Endothelial cell of umbilical vein (primary cell): Measurements from ENCODE around the gene TDRD9. TPM values are rescaled to one million over a fixed set of nuclear protein-coding genes. Genes with fewer than 3 reads are reported as not detected.

Experiments
- BruUV-seq: library from RNA; stranded (reverse); fragments of 400-500 nt; replicated peaks from 2 replicates; lab custom pipeline; 2021; lab: Mats Ljungman, UMichigan
- CTCF ChIA-PET: fragments of 300-600, 350-600 bp; sonication (Branson Sonifier 250); formaldehyde crosslinking; loops from one replicate; lab custom pipeline; 2021; ENCODE audit warnings: antibody characterized with exemption, inconsistent platforms; lab: Charles Lee
- POLR2A ChIA-PET: fragments of 300-600, 350-600 bp; sonication (Branson Sonifier 250); formaldehyde crosslinking; loops from one replicate; lab custom pipeline; 2021; ENCODE audit warnings: antibody characterized with exemption, inconsistent platforms; lab: Charles Lee
- DNase-seq: peaks from one replicate; pipeline ENCODE4 v3.0.0-alpha.2; 2011; ENCODE audit warnings: low read depth, low spot score
- FAIRE-seq: peaks from 2 replicates; lab custom pipeline; 2011; peaks lifted over from hg19 to GRCh38; lab: Jason Lieb, UNC
- H2AFZ ChIP-seq: 2 replicates; pipeline ENCODE4 v1.6.0; 2012; ENCODE audit warnings: low read depth, low read length, control low read depth, inconsistent platforms
- H3K27ac ChIP-seq: 2 replicates; pipeline ENCODE4 v1.5.1; 2011; ENCODE audit warnings: low read depth, mild to moderate bottlenecking, control low read depth, low read length, moderate library complexity; ENCODE audit not compliant: insufficient read depth
- H3K27me3 ChIP-seq, 2 experiments: 2 replicates each; pipeline versions ENCODE4 v1.6.0 to v1.6.1; 2011; ENCODE audit warnings: low read length in 2 of 2, mixed read lengths in 1 of 2; ENCODE audit not compliant: control insufficient read depth in 2 of 2, insufficient read depth in 2 of 2
- H3K36me3 ChIP-seq, 2 experiments: 2 replicates in 1 of 2; 3 replicates in 1 of 2; pipeline ENCODE4 v1.5.1; 2011; ENCODE audit warnings: low read length in 2 of 2, mild to moderate bottlenecking in 1 of 2, moderate library complexity in 1 of 2; ENCODE audit not compliant: control insufficient read depth in 2 of 2, insufficient read depth in 2 of 2; ENCODE audit errors: extremely low read depth in 1 of 2
- H3K4me1 ChIP-seq: 3 replicates; pipeline ENCODE4 v1.5.1; 2011; ENCODE audit warnings: mild to moderate bottlenecking, low read length; ENCODE audit not compliant: control insufficient read depth, insufficient read depth; ENCODE audit errors: extremely low read depth
- H3K4me2 ChIP-seq: 2 replicates; pipeline ENCODE4 v1.6.1; 2011; ENCODE audit warnings: low read length, control low read depth, mixed read lengths; ENCODE audit not compliant: insufficient read depth
- H3K4me3 ChIP-seq, 3 experiments: fragments of 200-600 bp in 1 of 3; sonication (generic), shearing (Covaris generic) in 1 of 3; replicated peaks in 1 of 3; 2 replicates each; pipeline ENCODE4 v1.5.1; 2011 to 2016; ENCODE audit warnings: control low read depth in 3 of 3, low read length in 3 of 3, mild to moderate bottlenecking in 2 of 3, inconsistent platforms in 1 of 3, low read depth in 1 of 3, moderate library complexity in 1 of 3; ENCODE audit not compliant: insufficient read depth in 1 of 3
- H3K79me2 ChIP-seq: 2 replicates; pipeline ENCODE4 v1.6.0; 2012; ENCODE audit warnings: low read length, inconsistent platforms; ENCODE audit not compliant: control insufficient read depth, insufficient read depth
- H3K9ac ChIP-seq: replicated peaks from 2 replicates; pipeline ENCODE3; 2011; ENCODE audit warnings: low read length, control low read depth; ENCODE audit not compliant: insufficient read depth; ENCODE audit errors: extremely low read depth
- H3K9me1 ChIP-seq: replicated peaks from 3 replicates; pipeline ENCODE4 v1.6.0; 2011; ENCODE audit warnings: mild to moderate bottlenecking, low read length; ENCODE audit not compliant: control insufficient read depth, insufficient read depth; ENCODE audit errors: extremely low read depth
- H3K9me3 ChIP-seq: replicated peaks from 2 replicates; pipeline ENCODE4 v1.5.1; 2012; ENCODE audit warnings: low read length, inconsistent platforms; ENCODE audit not compliant: control insufficient read depth, insufficient read depth
- H4K20me1 ChIP-seq: replicated peaks from 2 replicates; pipeline ENCODE3; 2011; ENCODE audit warnings: mild to moderate bottlenecking, low read length; ENCODE audit not compliant: control insufficient read depth, insufficient read depth; ENCODE audit errors: extremely low read depth
- FOS ChIP-seq: IDR thresholded peaks from 2 replicates; pipeline ENCODE4 v1.6.1; 2011; ENCODE audit warnings: mild to moderate bottlenecking, low read length, moderate library complexity, borderline replicate concordance; ENCODE audit not compliant: insufficient read depth
- JUN ChIP-seq: IDR thresholded peaks from 2 replicates; pipeline ENCODE4 v1.6.1; 2011; ENCODE audit warnings: borderline replicate concordance, low read depth; ENCODE audit not compliant: insufficient read length, insufficient read depth
- MYC ChIP-seq: IDR thresholded peaks from one replicate; pipeline ENCODE4 v1.6.1; 2011; ENCODE audit warnings: mild to moderate bottlenecking, low read depth, low read length
- POLR2A ChIP-seq: IDR thresholded peaks from 2 replicates; pipeline ENCODE4 v1.6.1; 2012; ENCODE audit warnings: low read depth, mild to moderate bottlenecking, control low read depth, low read length
- POLR2AphosphoS5 ChIP-seq: IDR thresholded peaks from 2 replicates; pipeline ENCODE4 v1.6.1; 2012; ENCODE audit warnings: low read depth, mild to moderate bottlenecking, control low read depth, low read length, moderate library complexity; ENCODE audit not compliant: insufficient read depth
- dilution Hi-C: fragments of 300-500 bp; cut with MboI; formaldehyde crosslinking; loops from one replicate; pipeline ENCODE4 v1.15.0; 2019; ENCODE audit warnings: low sequenced_read_pairs; ENCODE audit not compliant: extremely low pct_ligation_motif_present
- intact Hi-C: fragments of 100-400 bp; cut with micrococcal nuclease; formaldehyde crosslinking; loops from one replicate; pipeline ENCODE4 v1.10.0; 2022
- polyA plus RNA-seq, 4 experiments: library from polyadenylated mRNA; depleted of rRNA in 3 of 4; stranded (reverse) in 3 of 4; unstranded in 1 of 4; fragments of >200 nt; gene quantifications; 2 replicates each; pipeline versions ENCODE4 v1.2.1 to v1.2.3, GENCODE V29; 2011 to 2012; ENCODE audit warnings: missing spikeins in 1 of 4
- total RNA-seq: library from RNA; stranded (reverse); gene quantifications from 2 replicates; pipeline ENCODE4 v1.2.3, GENCODE V29; 2021
- TF ChIP-seq, protein P1 (sequence below), 2 donors: IDR thresholded peaks; 1 replicate in 1 of 2; 2 replicates in 1 of 2; pipeline ENCODE4 v1.5.1; 2011; ENCODE audit warnings: low read length in 2 of 2, mild to moderate bottlenecking in 2 of 2, moderate library complexity in 2 of 2, control low read depth in 1 of 2, inconsistent platforms in 1 of 2, low read depth in 1 of 2; ENCODE audit not compliant: insufficient read depth in 1 of 2; ENCODE audit errors: extremely low read depth in 1 of 2
- TF ChIP-seq, protein P2 (sequence below): IDR thresholded peaks from 2 replicates; pipeline ENCODE4 v1.6.1; 2011; ENCODE audit not compliant: insufficient read depth, insufficient read length

The TDRD9 gene
- total and polyA plus RNA-seq, 2 donors (not counting 3 experiments of a cell fraction or from before 2014, with no cell fraction given): 0.52 to 1.4 TPM

DNA sequence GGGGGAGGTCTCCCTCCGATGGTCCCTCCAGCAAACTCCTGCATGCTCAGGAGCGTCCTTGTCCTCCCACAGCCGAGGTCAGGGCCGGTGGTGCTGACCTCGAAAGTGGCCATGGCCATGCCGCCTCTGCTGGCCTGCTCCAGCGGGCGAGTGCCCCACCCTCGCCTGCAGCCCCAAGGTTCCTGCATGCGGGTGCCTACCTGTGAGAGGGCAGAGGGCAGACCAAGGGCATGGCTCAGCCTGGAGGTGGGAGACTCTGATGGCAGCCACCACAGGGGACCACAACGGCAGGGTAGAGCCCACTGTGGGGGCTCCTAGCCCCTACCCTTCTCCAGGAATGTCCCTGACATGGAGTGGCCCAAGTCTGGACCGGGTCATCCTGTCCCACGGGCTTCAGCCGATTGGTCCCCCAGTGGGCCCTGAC lies 42.7 kb upstream of the TDRD9 start:
- intact Hi-C loops: no loop called here
- Histone ChIP-seq H3K9me1 (no peaks in the 10 kb centered on the region), H4K20me1 (no peaks in the 10 kb centered on the region), H3K4me1 (peaks cover 18% of the 10 kb centered on the region), H3K36me3 (no peaks in the 10 kb centered on the region), H3K27me3 (no peaks in the 10 kb centered on the region), H3K4me3 (no peak overlapping the region), H3K9me3 (no peaks in the 10 kb centered on the region), H2AFZ (no peak overlapping the region), H3K9ac (no peak overlapping the region), H3K4me2 (no peak overlapping the region), H3K27ac (no peak overlapping the region), H3K79me2 (no peaks in the 10 kb centered on the region)
- FAIRE-seq: no peak
- no peak for TF ChIP-seq FOS
- TF ChIP-seq, protein P1, sequence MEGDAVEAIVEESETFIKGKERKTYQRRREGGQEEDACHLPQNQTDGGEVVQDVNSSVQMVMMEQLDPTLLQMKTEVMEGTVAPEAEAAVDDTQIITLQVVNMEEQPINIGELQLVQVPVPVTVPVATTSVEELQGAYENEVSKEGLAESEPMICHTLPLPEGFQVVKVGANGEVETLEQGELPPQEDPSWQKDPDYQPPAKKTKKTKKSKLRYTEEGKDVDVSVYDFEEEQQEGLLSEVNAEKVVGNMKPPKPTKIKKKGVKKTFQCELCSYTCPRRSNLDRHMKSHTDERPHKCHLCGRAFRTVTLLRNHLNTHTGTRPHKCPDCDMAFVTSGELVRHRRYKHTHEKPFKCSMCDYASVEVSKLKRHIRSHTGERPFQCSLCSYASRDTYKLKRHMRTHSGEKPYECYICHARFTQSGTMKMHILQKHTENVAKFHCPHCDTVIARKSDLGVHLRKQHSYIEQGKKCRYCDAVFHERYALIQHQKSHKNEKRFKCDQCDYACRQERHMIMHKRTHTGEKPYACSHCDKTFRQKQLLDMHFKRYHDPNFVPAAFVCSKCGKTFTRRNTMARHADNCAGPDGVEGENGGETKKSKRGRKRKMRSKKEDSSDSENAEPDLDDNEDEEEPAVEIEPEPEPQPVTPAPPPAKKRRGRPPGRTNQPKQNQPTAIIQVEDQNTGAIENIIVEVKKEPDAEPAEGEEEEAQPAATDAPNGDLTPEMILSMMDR (IDR thresholded peaks at IDR 0.05; ENCODE audit: extremely low read depth in 1 of 2, insufficient read depth in 1 of 2, low read depth in 1 of 2, low read length in 2 of 2): no peak
- ChIA-PET CTCF (interaction anchor here (10.4 kb wide), 1 partner anchor 15 kb away, joined by 81 read pairs; no protein-coding TSS in a partner anchor), POLR2A (no interaction called here)
- dilution Hi-C loops: no loop called here
- DNase-seq: no peak
- BruUV-seq: no TSS peak

DNA sequence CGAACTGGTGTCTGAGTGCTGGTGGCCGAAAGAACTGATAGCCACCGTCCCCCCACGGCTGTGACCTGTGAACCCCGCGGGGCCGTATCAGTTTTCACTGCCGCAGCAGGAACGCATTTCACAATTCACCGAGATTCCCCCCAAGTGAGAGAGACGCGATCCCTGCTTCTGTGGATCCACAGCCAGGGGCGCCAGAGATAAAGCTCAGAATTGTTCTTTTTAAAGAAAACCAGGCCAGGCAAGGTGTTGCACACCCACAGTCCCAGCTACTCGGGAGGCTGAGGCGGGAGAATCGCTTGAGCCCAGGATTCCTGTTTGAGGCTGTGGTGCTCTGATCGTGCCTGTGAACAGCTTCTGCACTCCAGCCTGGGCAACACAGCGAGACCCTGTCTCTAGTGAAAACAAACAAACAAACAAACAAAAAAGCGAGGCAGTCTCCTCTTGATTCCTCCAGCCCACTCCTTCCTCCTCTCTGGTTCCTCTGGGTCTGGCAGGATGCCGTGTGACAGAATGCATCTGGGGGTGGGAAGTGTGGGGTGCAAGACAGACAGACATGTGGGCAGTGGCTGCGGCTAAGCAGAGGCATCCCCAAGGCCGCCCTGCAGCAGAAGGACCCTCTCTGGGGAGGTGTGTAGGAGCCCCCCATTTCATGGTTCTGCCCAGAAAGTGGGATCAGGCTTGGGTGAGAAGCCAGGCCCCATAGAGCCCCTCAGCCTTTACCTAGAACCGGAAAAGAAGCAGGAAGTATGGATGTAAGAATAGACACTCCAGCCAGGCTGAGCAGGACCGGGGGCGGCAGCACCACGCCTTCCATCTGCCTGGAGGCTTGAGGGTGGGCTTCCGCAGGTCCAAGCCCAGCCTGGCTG lies 41.7 kb upstream of the TDRD9 start:
- Histone ChIP-seq H3K4me3 (no peak overlapping the region), H3K4me2 (no peak overlapping the region), H3K4me1 (peaks cover 14% of the 10 kb centered on the region), H3K9me3 (no peaks in the 10 kb centered on the region), H3K9ac (no peak overlapping the region), H2AFZ (no peak overlapping the region), H3K9me1 (no peaks in the 10 kb centered on the region), H4K20me1 (no peaks in the 10 kb centered on the region), H3K27me3 (no peaks in the 10 kb centered on the region), H3K79me2 (no peaks in the 10 kb centered on the region), H3K36me3 (no peaks in the 10 kb centered on the region), H3K27ac (no peak overlapping the region)
- CTCF ChIA-PET: interaction anchor here (1.3 to 10.4 kb wide), 2 partner anchors 14 to 77 kb away, joined by 4 to 81 read pairs; no protein-coding TSS in a partner anchor
- TF ChIP-seq POLR2AphosphoS5: no peak
- TF ChIP-seq, protein P1 (IDR thresholded peaks at IDR 0.05; ENCODE audit: extremely low read depth in 1 of 2, insufficient read depth in 1 of 2, low read depth in 1 of 2, low read length in 2 of 2): no peak
- TF ChIP-seq POLR2A: no peak
- no peak for TF ChIP-seq MYC
- no peak for TF ChIP-seq JUN
- no peak for TF ChIP-seq FOS
- TF ChIP-seq, protein P2, sequence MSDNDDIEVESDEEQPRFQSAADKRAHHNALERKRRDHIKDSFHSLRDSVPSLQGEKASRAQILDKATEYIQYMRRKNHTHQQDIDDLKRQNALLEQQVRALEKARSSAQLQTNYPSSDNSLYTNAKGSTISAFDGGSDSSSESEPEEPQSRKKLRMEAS: no peak
- dilution Hi-C loops (no loop called here), intact Hi-C loops (no loop called here)
- POLR2A ChIA-PET: no interaction called here
- DNase-seq: no peak
- no TSS peak for BruUV-seq
- no peak for FAIRE-seq
